NCI-H2227 (cell line): ENCODE results near the gene FUT8.
A peak's percentile ranks its signal among the peaks of the same experiment; 100 is the strongest.
"Not testable (repeated sequence)": the region's sequence is repeated elsewhere in the genome, so short reads cannot be mapped to it uniquely, and the experiment has no call there.

Experiments
- DNase-seq: peaks from one replicate; lab custom pipeline; 2025; ENCODE audit not compliant: unreplicated experiment; lab: John Stamatoyannopoulos, UW

The FUT8 gene

DNA sequence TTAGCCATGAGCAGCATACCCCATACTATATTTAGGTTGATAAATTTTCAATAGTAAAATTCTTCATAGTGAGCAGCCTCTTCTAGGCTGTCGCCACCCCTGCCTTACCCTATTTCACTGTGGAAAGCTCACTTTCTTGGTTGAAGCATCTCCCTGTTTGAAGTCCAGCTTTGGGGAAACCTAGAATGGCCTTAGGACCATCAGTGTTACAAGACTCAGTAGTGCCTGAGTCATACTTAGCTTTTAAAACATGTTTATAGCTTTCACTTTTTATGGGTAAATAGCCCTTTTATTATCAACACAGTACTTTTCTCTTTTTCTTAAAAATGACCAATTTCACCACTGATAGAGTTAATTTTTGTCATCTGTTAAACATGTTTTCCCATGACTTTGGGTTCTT lies 37.1 kb downstream of the FUT8 start:
- DNase-seq, result no peak

- DNase-seq, result no peak
Observed at GRCh38 chr14:65453807-65454480, 41.4 kb downstream of the FUT8 start.

DNA sequence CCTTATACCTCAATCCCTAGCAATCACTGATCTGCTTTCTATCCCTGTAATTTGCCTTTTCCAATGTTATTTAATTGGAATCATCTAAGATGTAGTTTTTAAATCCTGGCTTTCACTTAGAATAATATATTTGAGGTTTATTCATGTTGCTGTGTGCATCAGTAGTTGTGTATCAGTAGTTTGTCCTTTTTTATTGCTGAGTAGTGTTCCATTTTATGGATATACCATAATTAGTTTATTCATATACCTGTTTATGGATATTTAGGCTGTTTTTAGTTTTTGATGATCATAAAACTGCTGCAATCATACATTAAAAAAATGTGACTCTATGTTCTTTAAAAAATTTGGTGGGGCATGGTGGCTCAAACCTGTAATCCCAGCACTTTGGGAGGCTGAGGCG lies 43.7 kb downstream of the FUT8 start:
- DNase-seq, result no peak

DNA sequence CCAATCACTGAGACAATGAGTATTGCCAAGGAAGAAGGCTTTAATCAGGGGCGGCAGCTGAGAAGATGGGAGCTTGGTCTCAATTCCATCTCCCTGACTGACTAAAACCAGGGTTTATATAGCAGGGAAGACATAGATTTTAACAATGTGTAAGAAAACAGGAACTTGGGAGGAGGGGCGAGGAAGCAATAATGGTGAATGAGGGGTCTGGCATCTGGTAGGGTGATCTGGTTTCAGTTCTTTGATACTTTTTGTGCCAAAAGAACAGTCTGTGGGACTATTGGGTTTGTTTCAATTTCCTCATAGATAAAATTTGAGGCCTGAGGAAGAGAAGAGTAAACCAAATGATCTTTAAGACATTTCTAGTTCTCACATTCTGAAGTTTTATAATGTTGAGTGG lies 49.2 kb downstream of the FUT8 start:
- DNase-seq, result no peak

DNA sequence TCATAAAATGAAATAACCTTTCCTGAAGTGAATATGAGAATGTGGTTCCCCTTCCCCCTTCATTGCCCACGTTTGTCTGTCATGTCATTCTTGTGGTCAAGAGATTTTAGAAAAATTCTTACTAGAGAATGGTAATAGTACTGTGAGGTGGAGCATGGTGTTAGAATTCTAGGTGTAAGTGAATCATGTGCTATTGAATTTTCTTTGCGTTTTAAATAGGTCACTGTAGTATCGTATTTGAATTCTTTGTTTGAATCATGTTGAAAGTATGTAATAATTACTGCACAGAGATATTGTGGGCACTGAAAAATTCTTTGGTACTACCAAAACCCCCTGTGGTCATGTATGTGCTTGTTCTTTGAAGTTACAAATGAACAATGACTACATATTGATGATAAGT lies 49.9 kb downstream of the FUT8 start:
- DNase-seq, result no peak

- peak; percentile 38 for DNase-seq
Observed at GRCh38 chr14:65465584-65465983, 53.1 kb downstream of the FUT8 start.

DNA sequence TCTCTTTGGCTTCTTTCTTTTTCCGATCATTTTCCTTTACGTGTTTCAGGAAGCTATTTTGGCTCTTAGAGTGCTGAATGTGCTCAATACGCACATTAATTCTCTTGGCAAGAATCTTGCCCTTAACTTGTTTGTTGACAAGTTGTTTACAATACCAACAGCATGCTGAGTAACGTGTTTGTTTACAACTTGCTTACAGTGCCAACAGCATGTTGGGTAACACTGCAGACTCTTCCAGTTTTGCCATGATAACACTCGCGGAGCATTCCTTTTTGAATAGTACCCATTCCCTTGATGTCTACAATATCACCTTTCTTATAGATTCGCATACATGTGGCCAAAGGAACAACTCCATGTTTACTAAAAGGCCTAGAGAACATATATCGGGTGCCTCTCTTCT lies 55.4 kb downstream of the FUT8 start:
- DNase-seq, result not testable (repeated sequence)

- no peak for DNase-seq
Observed at GRCh38 chr14:65469903-65470302, 57.4 kb downstream of the FUT8 start.

GRCh38 chr14:65470404-65470880 lies 57.9 kb downstream of the FUT8 start:
- peak; percentile 19 for DNase-seq

GRCh38 chr14:65471038-65471878 lies 58.7 kb downstream of the FUT8 start:
- DNase-seq, result peak; percentile 57

- peak; percentile 70 for DNase-seq
Observed at GRCh38 chr14:65472189-65472588, 59.7 kb downstream of the FUT8 start.

DNA sequence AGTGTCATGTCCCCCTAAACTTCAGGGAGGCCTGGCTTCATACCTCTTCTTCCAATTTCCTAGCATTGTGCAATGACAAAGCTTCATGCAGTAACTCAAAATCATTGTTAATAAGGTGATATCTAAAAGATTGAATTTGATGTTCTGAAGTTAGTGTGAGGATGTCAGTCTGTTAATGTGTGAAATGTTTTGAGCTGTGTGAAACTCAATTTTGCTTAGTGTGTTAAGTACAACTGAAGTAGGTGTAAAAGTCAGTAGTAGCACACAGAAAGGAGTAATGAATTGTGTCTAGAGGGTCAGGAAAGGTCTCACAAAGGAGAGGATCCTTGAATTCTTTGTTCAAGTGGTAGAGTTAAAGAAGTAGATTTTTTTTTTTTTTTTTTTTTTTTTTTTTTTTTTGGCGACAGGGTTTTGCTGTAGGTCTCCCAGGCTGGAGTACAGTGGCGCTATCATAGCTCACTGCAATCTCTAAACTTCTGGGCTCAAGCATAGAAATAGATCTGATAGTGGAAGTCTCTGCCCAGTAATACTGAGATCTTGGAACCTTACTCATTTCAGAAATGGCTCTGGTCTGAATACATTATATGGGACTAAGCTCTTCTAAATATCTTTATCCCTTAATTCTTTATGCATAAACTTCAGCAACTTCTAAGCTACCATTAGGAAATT lies 63.9 kb downstream of the FUT8 start:
- no peak for DNase-seq

DNA sequence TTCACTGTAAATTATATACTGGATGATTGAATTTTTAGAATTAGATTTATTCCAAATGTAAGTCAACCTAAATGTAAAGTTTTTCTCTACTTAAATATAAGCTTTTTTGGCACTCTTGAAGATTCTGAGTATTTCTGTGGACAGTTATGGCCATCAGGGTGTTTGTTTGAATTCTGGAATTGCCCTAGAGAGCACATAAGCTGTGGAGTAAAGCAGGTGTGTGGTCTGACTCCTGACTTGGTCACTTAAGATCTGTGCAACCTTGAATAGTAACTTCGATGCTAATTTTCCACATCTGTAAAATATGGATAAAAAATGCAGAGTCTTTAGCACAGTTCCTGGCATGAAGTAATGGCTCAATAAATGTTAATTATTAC lies 64.4 kb downstream of the FUT8 start:
- no peak for DNase-seq

- no peak for DNase-seq
Observed at GRCh38 chr14:65478017-65478416, 65.5 kb downstream of the FUT8 start.

- no peak for DNase-seq
Observed at GRCh38 chr14:65478596-65478995, 66.1 kb downstream of the FUT8 start.

DNA sequence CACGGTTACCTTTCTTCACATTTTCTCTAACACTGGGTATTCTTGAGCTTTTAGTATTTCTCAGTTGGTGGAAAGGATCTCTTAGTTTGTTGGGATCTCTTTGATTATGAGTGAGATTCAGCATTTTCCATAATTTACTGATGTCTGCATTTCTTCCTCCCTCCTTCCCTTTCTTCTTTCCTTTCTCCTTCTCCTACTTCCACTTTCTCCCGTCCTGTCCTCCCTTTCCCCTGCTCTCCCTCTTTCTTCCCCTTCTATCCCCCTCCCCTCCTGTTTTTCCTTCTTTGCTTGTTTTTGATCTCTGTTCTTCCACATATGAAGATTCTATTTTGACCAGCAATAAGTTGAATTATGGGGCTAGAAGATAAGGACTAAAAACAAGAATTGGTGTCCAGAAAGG lies 66.9 kb downstream of the FUT8 start:
- no peak for DNase-seq

DNA sequence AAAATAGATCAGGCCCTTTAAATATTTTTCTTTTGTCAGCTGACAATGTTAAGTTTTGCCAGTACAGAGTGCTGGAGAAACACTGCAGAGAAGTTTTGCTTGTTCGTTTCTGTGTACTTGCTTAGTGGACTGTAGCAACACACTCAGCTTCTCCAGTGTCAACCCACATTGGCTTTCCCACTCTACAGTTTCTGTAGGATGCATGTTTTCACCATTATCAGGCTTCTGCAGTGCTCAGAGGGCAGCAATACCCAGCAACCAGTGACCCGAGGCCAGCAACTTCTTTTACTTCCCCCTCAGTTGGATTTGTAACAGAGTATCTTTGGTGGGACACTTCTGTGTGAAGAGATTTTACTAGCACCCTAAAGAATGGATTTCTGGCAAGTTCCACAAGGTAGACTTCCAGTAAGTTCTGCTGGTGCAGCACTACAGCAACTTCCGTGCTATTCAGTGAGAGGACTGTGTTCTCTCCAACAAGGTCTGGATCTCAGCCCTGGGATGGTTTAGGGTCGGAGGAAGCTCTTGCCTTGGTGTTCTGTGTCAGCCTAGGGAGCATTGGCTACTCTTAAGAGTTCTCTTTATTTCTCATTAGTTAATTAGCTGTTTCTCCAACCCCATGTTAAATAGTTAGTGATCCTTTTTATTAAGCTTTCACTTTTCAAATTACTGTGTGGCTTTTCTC lies 70.4 kb downstream of the FUT8 start:
- DNase-seq, result no peak

DNA sequence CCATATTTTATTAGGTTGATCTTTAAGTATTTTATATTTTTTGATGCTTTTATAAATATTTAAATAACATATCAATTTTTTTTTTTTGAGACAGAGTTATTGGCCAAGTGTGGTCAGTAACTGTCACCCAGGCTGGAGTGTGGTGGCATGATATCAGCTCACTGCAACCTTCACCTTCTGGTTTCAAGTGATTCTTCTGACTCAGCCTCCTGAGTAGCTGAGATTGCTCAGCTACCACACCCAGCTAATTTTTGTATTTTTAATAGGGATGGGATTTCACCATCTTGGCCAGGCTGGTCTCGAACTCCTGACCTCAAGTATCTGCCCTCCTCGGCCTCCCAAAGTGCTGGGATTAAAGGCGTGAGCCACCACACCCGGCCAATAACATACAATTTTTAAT lies 71.1 kb downstream of the FUT8 start:
- no peak for DNase-seq

DNA sequence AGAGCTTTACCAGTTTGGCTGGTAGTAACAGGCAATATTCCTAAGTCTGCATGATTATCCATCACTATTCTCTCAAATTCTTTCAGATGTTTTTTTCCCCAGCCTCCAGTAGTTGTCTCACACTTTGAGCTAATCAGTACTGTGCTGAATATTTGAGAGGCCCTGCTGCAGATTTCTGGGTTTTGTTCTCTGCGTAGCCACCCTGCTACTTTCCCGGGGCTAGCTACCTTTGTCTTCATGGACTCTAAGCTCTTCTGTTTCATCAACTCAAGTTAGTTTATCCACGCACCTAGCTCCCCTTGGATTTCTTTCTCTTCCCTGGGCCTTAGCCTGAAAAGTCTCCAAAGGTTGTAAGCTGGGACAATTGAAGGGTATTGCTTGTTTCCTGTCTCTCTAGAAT lies 73.0 kb downstream of the FUT8 start:
- no peak for DNase-seq

GRCh38 chr14:65486863-65487262 lies 74.3 kb downstream of the FUT8 start:
- no peak for DNase-seq

DNA sequence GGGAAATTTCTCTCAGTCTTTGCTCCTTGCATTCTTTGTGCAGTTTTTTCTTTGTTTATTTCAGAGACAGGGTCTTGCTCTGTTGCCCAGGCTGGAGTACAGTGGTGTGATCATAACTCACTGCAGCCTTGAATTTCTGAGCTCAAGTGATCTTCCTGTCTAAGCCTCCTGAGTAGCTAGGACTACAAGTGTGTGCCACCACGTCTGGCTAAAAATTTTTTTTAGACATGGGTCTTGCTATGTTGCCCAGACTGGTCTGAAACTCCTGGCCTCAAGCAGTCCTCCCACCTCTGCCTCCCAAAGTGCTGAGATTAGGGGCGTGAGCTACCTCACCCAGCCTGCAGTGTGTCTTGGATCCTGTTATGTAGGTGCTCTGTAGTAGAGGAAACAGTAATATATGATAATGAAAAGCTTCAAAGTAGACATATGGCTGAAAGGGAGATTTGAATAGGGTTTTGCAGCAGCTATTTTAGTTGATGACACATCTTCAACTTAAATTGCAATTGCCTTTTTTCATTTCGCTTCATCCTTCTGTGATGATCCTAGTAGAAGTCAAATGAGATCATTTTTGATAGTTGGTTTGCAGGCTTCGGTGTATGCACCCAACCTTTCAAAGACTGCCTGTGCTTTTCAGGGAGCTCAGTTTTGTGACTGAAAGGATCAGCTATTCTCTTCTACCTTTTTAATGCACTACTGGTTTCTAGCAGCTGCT lies 75.4 kb downstream of the FUT8 start:
- DNase-seq, result peak; percentile 9
